HG03280 (cell line): ENCODE measurements around the gene ZNF75A.

Experiments
- ATAC-seq: cut with Tn5 transposase; IDR thresholded peaks from one replicate; pipeline ENCODE4 v1.9.1; 2021; ENCODE audit warnings: mild to moderate bottlenecking, moderate library complexity; ENCODE audit not compliant: unreplicated experiment

ZNF75A gene

GRCh38 chr16:3285131-3285530 lies 20.2 kb upstream of the ZNF75A start:
- ATAC-seq: no peak

GRCh38 chr16:3289998-3290673 lies 15.2 kb upstream of the ZNF75A start:
- no peak for ATAC-seq

- ATAC-seq: no peak
These were observed 12.7 kb upstream of the ZNF75A start for GRCh38 chr16:3292604-3293003.

GRCh38 chr16:3295209-3295608 lies 10.1 kb upstream of the ZNF75A start:
- ATAC-seq: no peak

GRCh38 chr16:3295783-3296182 lies 9.5 kb upstream of the ZNF75A start:
- ATAC-seq: no peak

- ATAC-seq: no peak
These were observed 927 bp upstream of the ZNF75A start for GRCh38 chr16:3304370-3304769.

- ATAC-seq: no peak
These were observed 781 bp downstream of the ZNF75A start for GRCh38 chr16:3306078-3306477.

- no peak for ATAC-seq
These were observed 6.2 kb downstream of the ZNF75A start for GRCh38 chr16:3311496-3311895.

GRCh38 chr16:3317315-3317999 lies 12.2 kb downstream of the ZNF75A start:
- ATAC-seq: no peak

GRCh38 chr16:3321816-3322215 lies 16.5 kb downstream of the ZNF75A start:
- no peak for ATAC-seq

- ATAC-seq: no peak
These were observed 22.2 kb downstream of the ZNF75A start for GRCh38 chr16:3327514-3327913.

- ATAC-seq: no peak
These were observed 22.8 kb downstream of the ZNF75A start for GRCh38 chr16:3328104-3328503.

GRCh38 chr16:3328643-3329042 lies 23.3 kb downstream of the ZNF75A start:
- no peak for ATAC-seq

- no peak for ATAC-seq
These were observed 40.7 kb downstream of the ZNF75A start for GRCh38 chr16:3346041-3346440.

- ATAC-seq: no peak
These were observed 42.3 kb downstream of the ZNF75A start for GRCh38 chr16:3347586-3347985.

GRCh38 chr16:3348547-3349167 lies 43.4 kb downstream of the ZNF75A start:
- no peak for ATAC-seq

- ATAC-seq: no peak
These were observed 43.9 kb downstream of the ZNF75A start for GRCh38 chr16:3349175-3349574.

- no peak for ATAC-seq
These were observed 50.3 kb downstream of the ZNF75A start, which contains the start of gene OR2C1 for GRCh38 chr16:3355589-3355988. TSS of gene OR2C1 (plus strand) at chr16:3355889. CDS start at chr16:3355941, 52 bp downstream.

- no peak for ATAC-seq
These were observed 50.8 kb downstream of the ZNF75A start for GRCh38 chr16:3356118-3356517.

GRCh38 chr16:3358871-3359270 lies 53.6 kb downstream of the ZNF75A start:
- ATAC-seq: no peak

GRCh38 chr16:3362931-3363330 lies 57.6 kb downstream of the ZNF75A start:
- ATAC-seq: no peak

GRCh38 chr16:3363793-3364192 lies 58.5 kb downstream of the ZNF75A start:
- ATAC-seq: no peak
